ENCODE data around the gene PRKCD. TPM values are rescaled to one million over a fixed set of nuclear protein-coding genes. Genes with fewer than 3 reads are reported as not detected.

Gene PRKCD
- total and polyA plus RNA-seq, 2 donors (not counting 1 experiment from before 2014, with no cell fraction given): 46.7 to 68.8 TPM

DNA sequence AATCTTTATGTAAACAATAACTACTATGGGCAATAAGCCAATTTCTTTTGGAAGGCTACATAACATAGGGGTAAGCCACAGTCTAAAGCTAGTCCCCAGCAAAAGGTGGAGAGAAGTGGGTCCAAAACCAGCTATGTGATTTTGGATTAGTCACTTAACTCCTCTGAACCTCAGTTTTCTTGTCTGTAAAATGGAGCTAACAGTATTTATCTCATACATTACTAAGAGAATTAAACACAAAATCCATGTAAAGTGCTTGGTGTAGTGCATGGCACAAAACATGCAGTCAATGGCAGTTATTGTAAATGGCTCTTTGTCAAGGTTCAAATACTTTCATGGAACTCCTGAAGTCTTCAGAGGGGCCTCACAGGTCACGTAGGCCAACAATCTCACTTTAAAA, 44.1 kb upstream of the PRKCD start:
- Histone ChIP-seq H3K9ac (ENCODE audit: low read length) (no peak overlapping the region), H3K27me3 (replicated peaks in 1 of 4; ENCODE audit: control extremely low read depth in 1 of 4, control insufficient read depth in 3 of 4, insufficient read depth in 4 of 4, low read length in 3 of 4) (no peaks in the 10 kb centered on the region), H2AFZ (ENCODE audit: insufficient read depth, low read depth, low read length, poor library complexity, severe bottlenecking) (no peak overlapping the region), H3K36me3 (replicated peaks in 1 of 2; ENCODE audit: control extremely low read depth in 1 of 2, control insufficient read depth in 1 of 2, extremely low read depth in 1 of 2, insufficient read depth in 2 of 2, low read length in 1 of 2) (peaks cover 8 to 77% of the 10 kb centered on the region in 2 experiments), H3K4me2 (replicated peaks; ENCODE audit: low read depth, low read length, poor library complexity, severe bottlenecking) (no peak overlapping the region), H3K79me2 (ENCODE audit: control insufficient read depth, insufficient read depth, low read length) (peaks cover 7% of the 10 kb centered on the region), H3K9me3 (ENCODE audit: control extremely low read depth in 1 of 3, control insufficient read depth in 2 of 3, insufficient read depth in 1 of 3, low read length in 2 of 3) (no peaks in the 10 kb centered on the region), H3K4me1 (ENCODE audit: control insufficient read depth in 2 of 2, insufficient read depth in 2 of 2, low read length in 2 of 2) (no peaks in the 10 kb centered on the region), H4K20me1 (ENCODE audit: control insufficient read depth, insufficient read depth, low read length, poor library complexity, severe bottlenecking) (no peaks in the 10 kb centered on the region), H3K27ac (ENCODE audit: low read length in 2 of 2) (no peak overlapping the region), H3K4me3 (ENCODE audit: control extremely low read depth in 1 of 5, extremely low read depth in 1 of 5, insufficient read depth in 1 of 5, low read depth in 2 of 5, low read length in 4 of 5) (no peak overlapping the region)
- no CpG with 5 or more reads among the region's 1 CpG for WGBS (ENCODE audit: insufficient coverage)
- H3K9me3 Mint-ChIP-seq (ENCODE audit: insufficient read depth): no peaks in the 10 kb centered on the region
- no peak for ATAC-seq (ENCODE audit: low read depth)
- no peaks in the 10 kb centered on the region for H3K27me3 Mint-ChIP-seq
- no peak overlapping the region for H3K4me3 Mint-ChIP-seq
- intact Hi-C loops (cut with micrococcal nuclease): no loop called here
- TF ChIP-seq, protein P1, sequence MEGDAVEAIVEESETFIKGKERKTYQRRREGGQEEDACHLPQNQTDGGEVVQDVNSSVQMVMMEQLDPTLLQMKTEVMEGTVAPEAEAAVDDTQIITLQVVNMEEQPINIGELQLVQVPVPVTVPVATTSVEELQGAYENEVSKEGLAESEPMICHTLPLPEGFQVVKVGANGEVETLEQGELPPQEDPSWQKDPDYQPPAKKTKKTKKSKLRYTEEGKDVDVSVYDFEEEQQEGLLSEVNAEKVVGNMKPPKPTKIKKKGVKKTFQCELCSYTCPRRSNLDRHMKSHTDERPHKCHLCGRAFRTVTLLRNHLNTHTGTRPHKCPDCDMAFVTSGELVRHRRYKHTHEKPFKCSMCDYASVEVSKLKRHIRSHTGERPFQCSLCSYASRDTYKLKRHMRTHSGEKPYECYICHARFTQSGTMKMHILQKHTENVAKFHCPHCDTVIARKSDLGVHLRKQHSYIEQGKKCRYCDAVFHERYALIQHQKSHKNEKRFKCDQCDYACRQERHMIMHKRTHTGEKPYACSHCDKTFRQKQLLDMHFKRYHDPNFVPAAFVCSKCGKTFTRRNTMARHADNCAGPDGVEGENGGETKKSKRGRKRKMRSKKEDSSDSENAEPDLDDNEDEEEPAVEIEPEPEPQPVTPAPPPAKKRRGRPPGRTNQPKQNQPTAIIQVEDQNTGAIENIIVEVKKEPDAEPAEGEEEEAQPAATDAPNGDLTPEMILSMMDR (IDR thresholded peaks at IDR 0.05): no peak
- no peak for TF ChIP-seq EZH2 (IDR thresholded peaks at IDR 0.05; ENCODE audit: borderline replicate concordance, insufficient read depth, low read depth, low read length, poor library complexity, severe bottlenecking)
- no peak overlapping the region for H3K27ac Mint-ChIP-seq
- DNase-seq: no peak
- H3K4me1 Mint-ChIP-seq: no peaks in the 10 kb centered on the region
- ChIA-PET CTCF (interaction anchor here (1.4 to 17.4 kb wide), 4 partner anchors 18 to 81 kb away, joined by 8 to 262 read pairs (median 47); no protein-coding TSS in a partner anchor), POLR2A (no interaction called here)

DNA sequence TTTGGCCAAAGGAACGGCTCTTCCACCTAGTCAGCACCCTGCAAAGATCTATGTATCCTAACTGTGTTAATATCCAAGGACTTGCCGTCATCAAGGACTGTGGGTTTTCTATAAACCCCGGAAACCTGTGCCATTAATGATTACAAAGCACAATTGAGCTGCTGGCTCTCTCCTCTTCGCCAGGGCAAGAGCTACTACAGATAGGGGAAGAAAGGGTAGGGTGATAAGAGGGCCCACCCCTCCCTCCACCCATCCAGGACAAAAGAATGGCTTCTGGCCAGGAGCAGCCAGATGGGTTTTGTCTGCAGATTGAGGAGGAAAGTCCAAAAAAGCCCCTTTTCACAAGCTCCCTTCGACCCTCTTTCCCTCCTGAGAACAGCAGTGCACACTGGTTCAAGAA, 40.7 kb upstream of the PRKCD start:
- H3K27ac ChIP-seq (ENCODE audit: low read length in 2 of 2): no peak overlapping the region
- Mint-ChIP-seq H3K9me3 (ENCODE audit: insufficient read depth) (no peaks in the 10 kb centered on the region), H3K27me3 (no peaks in the 10 kb centered on the region), H3K27ac (no peak overlapping the region), H3K4me1 (no peaks in the 10 kb centered on the region), H3K4me3 (no peak overlapping the region)
- POLR2A ChIA-PET: no interaction called here
- no peaks in the 10 kb centered on the region for H3K27me3 ChIP-seq (replicated peaks in 1 of 4; ENCODE audit: control extremely low read depth in 1 of 4, control insufficient read depth in 3 of 4, insufficient read depth in 4 of 4, low read length in 3 of 4)
- H3K4me1 ChIP-seq (ENCODE audit: control insufficient read depth in 2 of 2, insufficient read depth in 2 of 2, low read length in 2 of 2): no peaks in the 10 kb centered on the region
- H3K36me3 ChIP-seq (replicated peaks in 1 of 2; ENCODE audit: control extremely low read depth in 1 of 2, control insufficient read depth in 1 of 2, extremely low read depth in 1 of 2, insufficient read depth in 2 of 2, low read length in 1 of 2): peaks cover 19 to 95% of the 10 kb centered on the region in 2 experiments
- intact Hi-C loops (cut with micrococcal nuclease): no loop called here
- no peaks in the 10 kb centered on the region for H3K9me3 ChIP-seq (ENCODE audit: control extremely low read depth in 1 of 3, control insufficient read depth in 2 of 3, insufficient read depth in 1 of 3, low read length in 2 of 3)
- TF ChIP-seq EZH2 (IDR thresholded peaks at IDR 0.05; ENCODE audit: borderline replicate concordance, insufficient read depth, low read depth, low read length, poor library complexity, severe bottlenecking): no peak
- TF ChIP-seq, protein P1 (IDR thresholded peaks at IDR 0.05): no peak
- H3K4me2 ChIP-seq (replicated peaks; ENCODE audit: low read depth, low read length, poor library complexity, severe bottlenecking): no peak overlapping the region
- ATAC-seq (ENCODE audit: low read depth): no peak
- H3K4me3 ChIP-seq (ENCODE audit: control extremely low read depth in 1 of 5, extremely low read depth in 1 of 5, insufficient read depth in 1 of 5, low read depth in 2 of 5, low read length in 4 of 5): no peak overlapping the region
- H4K20me1 ChIP-seq (ENCODE audit: control insufficient read depth, insufficient read depth, low read length, poor library complexity, severe bottlenecking): no peaks in the 10 kb centered on the region
- H3K79me2 ChIP-seq (ENCODE audit: control insufficient read depth, insufficient read depth, low read length): peaks cover 18% of the 10 kb centered on the region
- DNase-seq: no peak
- CTCF ChIA-PET: interaction anchor here (7.2 to 17.4 kb wide), 2 partner anchors 14 to 78 kb away, joined by 82 to 262 read pairs; no protein-coding TSS in a partner anchor
- 100% methylated on average over 1 of the region's 5 CpGs for WGBS (ENCODE audit: insufficient coverage)
- no peak overlapping the region for H3K9ac ChIP-seq (ENCODE audit: low read length)
- no peak overlapping the region for H2AFZ ChIP-seq (ENCODE audit: insufficient read depth, low read depth, low read length, poor library complexity, severe bottlenecking)
